ENCODE data around the gene TBC1D2.
"Not testable (repeated sequence)": the region's sequence is repeated elsewhere in the genome, so short reads cannot be mapped to it uniquely, and the experiment has no call there.

Gene TBC1D2

GRCh38 chr9:98185611-98186171 is 69.8 kb downstream of the TBC1D2 start:
- DNase-seq = no peak

GRCh38 chr9:98185021-98185567 is 70.4 kb downstream of the TBC1D2 start:
- DNase-seq = no peak

GRCh38 chr9:98184326-98184725 is 71.1 kb downstream of the TBC1D2 start:
- no peak for DNase-seq

GRCh38 chr9:98182889-98183599 is 72.4 kb downstream of the TBC1D2 start:
- no peak for DNase-seq

- no peak for DNase-seq
These were observed 73.2 kb downstream of the TBC1D2 start for GRCh38 chr9:98182069-98182820.

- DNase-seq = no peak
These were observed 73.7 kb downstream of the TBC1D2 start for GRCh38 chr9:98181746-98182068.

GRCh38 chr9:98180996-98181395 is 74.5 kb downstream of the TBC1D2 start:
- DNase-seq = no peak

- no peak for DNase-seq
These were observed 76.3 kb downstream of the TBC1D2 start for GRCh38 chr9:98178874-98179850.

- DNase-seq = no peak
These were observed 78.8 kb downstream of the TBC1D2 start for GRCh38 chr9:98176391-98177259.

- no peak for DNase-seq
These were observed 79.7 kb downstream of the TBC1D2 start for GRCh38 chr9:98175762-98176161.

GRCh38 chr9:98175028-98175569 is 80.3 kb downstream of the TBC1D2 start:
- DNase-seq = no peak

GRCh38 chr9:98174502-98174918 is 80.9 kb downstream of the TBC1D2 start:
- DNase-seq = not testable (repeated sequence)

- DNase-seq = no peak
These were observed 82.3 kb downstream of the TBC1D2 start for GRCh38 chr9:98173181-98173580.

GRCh38 chr9:98172604-98173003 is 82.8 kb downstream of the TBC1D2 start:
- no peak for DNase-seq

- no peak for DNase-seq
These were observed 84.1 kb downstream of the TBC1D2 start for GRCh38 chr9:98171176-98171925.

- DNase-seq = peak; percentile 51
These were observed 86.4 kb downstream of the TBC1D2 start for GRCh38 chr9:98168941-98169488.

- DNase-seq = no peak
These were observed 87.2 kb downstream of the TBC1D2 start for GRCh38 chr9:98168153-98168780.

GRCh38 chr9:98164912-98165311 is 90.5 kb downstream of the TBC1D2 start:
- DNase-seq = no peak

- DNase-seq = no peak
These were observed 92.8 kb downstream of the TBC1D2 start for GRCh38 chr9:98162613-98163012.

GRCh38 chr9:98161851-98162250 is 93.6 kb downstream of the TBC1D2 start:
- no peak for DNase-seq

All from CD4-positive, alpha-beta T cell treated with Interleukin-21 for 1 hour (primary cell).